IMR-90 (cell line): ENCODE data around the gene RSPH3. TPM values are rescaled to one million over a fixed set of nuclear protein-coding genes. Genes with fewer than 3 reads are reported as not detected.

Experiments used
- ATAC-seq: fragments of 200-7000 bp; cut with Tn5 transposase; 2 replicates; pipeline ENCODE4 v1.9.1; 2020; ENCODE audit warnings: low read depth, mild to moderate bottlenecking, moderate library complexity
- BruUV-seq: library from RNA; stranded (reverse); fragments of 400-500 nt; replicated peaks from 2 replicates; lab custom pipeline; 2021; lab: Mats Ljungman, UMichigan
- CTCF ChIA-PET: fragments of 300-600 bp; formaldehyde crosslinking; extraction: SDS; loops from one replicate; lab custom pipeline; 2021; ENCODE audit warnings: antibody characterized with exemption; lab: Yijun Ruan, JAX
- POLR2A ChIA-PET: fragments of 300-600 bp; sonication (Branson Sonifier 250); formaldehyde crosslinking; loops from one replicate; lab custom pipeline; 2022; ENCODE audit warnings: antibody characterized with exemption; ENCODE audit not compliant: unreplicated experiment; lab: Charles Lee
- DNase-seq: peaks from one replicate; pipeline ENCODE4 v3.0.0; 2013
- H2AFZ ChIP-seq: replicated peaks from 2 replicates; pipeline ENCODE3; 2013; ENCODE audit warnings: low read length, mild to moderate bottlenecking; ENCODE audit not compliant: poor library complexity
- H2AK5ac ChIP-seq: 2 replicates; pipeline ENCODE4 v1.6.1; 2013; ENCODE audit warnings: low read depth, low read length, inconsistent platforms
- H2AK9ac ChIP-seq: replicated peaks from 2 replicates; pipeline ENCODE3; 2013; ENCODE audit warnings: mild to moderate bottlenecking, low read depth, low read length, moderate library complexity; ENCODE audit not compliant: poor library complexity
- H2BK120ac ChIP-seq: 2 replicates; pipeline ENCODE4 v1.6.1; 2013; ENCODE audit warnings: low read depth, low read length, inconsistent platforms
- H2BK15ac ChIP-seq: 3 replicates; pipeline ENCODE4 v1.6.1; 2013; ENCODE audit warnings: low read depth, low read length, inconsistent platforms
- H2BK20ac ChIP-seq: 2 replicates; pipeline ENCODE4 v1.6.1; 2013; ENCODE audit warnings: low read depth, mild to moderate bottlenecking, inconsistent platforms, low read length, moderate library complexity
- H2BK5ac ChIP-seq: 2 replicates; pipeline ENCODE4 v1.6.1; 2013; ENCODE audit warnings: mild to moderate bottlenecking, low read depth, low read length, inconsistent platforms; ENCODE audit not compliant: poor library complexity, severe bottlenecking
- H3K14ac ChIP-seq: replicated peaks from 2 replicates; pipeline ENCODE4 v1.6.1; 2013; ENCODE audit warnings: low read depth, low read length, inconsistent platforms
- H3K18ac ChIP-seq: 2 replicates; pipeline ENCODE4 v1.6.1; 2013; ENCODE audit warnings: low read depth, low read length, control low read depth
- H3K23ac ChIP-seq: 2 replicates; pipeline ENCODE4 v1.6.1; 2013; ENCODE audit warnings: low read depth, low read length, inconsistent platforms
- H3K27ac ChIP-seq: 2 replicates; pipeline ENCODE4 v1.5.1; 2013; ENCODE audit warnings: mild to moderate bottlenecking, control low read depth, low read length; ENCODE audit not compliant: insufficient read depth
- H3K27me3 ChIP-seq: 2 replicates; pipeline ENCODE4 v1.6.1; 2013; ENCODE audit warnings: low read length; ENCODE audit not compliant: control insufficient read depth, insufficient read depth
- H3K36me3 ChIP-seq: 2 replicates; pipeline ENCODE4 v1.6.1; 2013; ENCODE audit warnings: low read length, mixed read lengths; ENCODE audit not compliant: control insufficient read depth, insufficient read depth
- H3K4ac ChIP-seq: 2 replicates; pipeline ENCODE4 v1.6.1; 2013; ENCODE audit warnings: low read depth, low read length, inconsistent platforms
- H3K4me1 ChIP-seq: 2 replicates; pipeline ENCODE4 v1.6.1; 2013; ENCODE audit warnings: low read length, mixed read lengths; ENCODE audit not compliant: control insufficient read depth, insufficient read depth
- H3K4me2 ChIP-seq: 2 replicates; pipeline ENCODE4 v1.6.1; 2013; ENCODE audit warnings: low read depth, mild to moderate bottlenecking, control low read depth, low read length, moderate library complexity
- H3K4me3 ChIP-seq: 2 replicates; pipeline ENCODE4 v1.5.1; 2013; ENCODE audit warnings: low read depth, mild to moderate bottlenecking, control low read depth, low read length, moderate library complexity; ENCODE audit not compliant: insufficient read depth
- H3K56ac ChIP-seq: 2 replicates; pipeline ENCODE4 v1.6.1; 2013; ENCODE audit warnings: low read length, inconsistent platforms; ENCODE audit not compliant: insufficient read depth; ENCODE audit errors: extremely low read depth
- H3K79me1 ChIP-seq, 2 experiments: 2 replicates each; pipeline ENCODE4 v1.6.1; 2013; ENCODE audit warnings: low read length in 2 of 2, inconsistent platforms in 1 of 2, low read depth in 1 of 2
- H3K9ac ChIP-seq: 2 replicates; pipeline ENCODE4 v1.6.1; 2013; ENCODE audit warnings: low read depth, low read length, control low read depth
- H3K9me1 ChIP-seq: 2 replicates; pipeline ENCODE4 v1.6.1; 2013; ENCODE audit warnings: low read length, inconsistent platforms; ENCODE audit not compliant: insufficient read depth
- H3K9me3 ChIP-seq: 2 replicates; pipeline ENCODE4 v1.6.1; 2013; ENCODE audit warnings: low read length; ENCODE audit not compliant: control insufficient read depth, insufficient read depth
- H4K20me1 ChIP-seq: 2 replicates; pipeline ENCODE4 v1.6.1; 2013; ENCODE audit warnings: low read length, inconsistent platforms; ENCODE audit not compliant: insufficient read depth
- H4K5ac ChIP-seq: 2 replicates; pipeline ENCODE4 v1.6.1; 2013; ENCODE audit warnings: mild to moderate bottlenecking, low read depth, low read length, control low read depth
- H4K8ac ChIP-seq, 2 experiments: 2 replicates each; pipeline ENCODE4 v1.6.1; 2013; ENCODE audit warnings: low read depth in 2 of 2, low read length in 2 of 2, control low read depth in 1 of 2, inconsistent platforms in 1 of 2
- H4K91ac ChIP-seq: 2 replicates; pipeline ENCODE4 v1.6.1; 2013; ENCODE audit warnings: low read depth, low read length, inconsistent platforms; ENCODE audit not compliant: insufficient read depth
- ELK1 ChIP-seq: fragments of 150-350 bp; IDR thresholded peaks from 2 replicates; pipeline ENCODE4 v1.6.1; 2016; ENCODE audit warnings: low read depth, mild to moderate bottlenecking, low read length, moderate library complexity, borderline replicate concordance
- FOS ChIP-seq: fragments of 150-350 bp; IDR thresholded peaks from 2 replicates; pipeline ENCODE4 v1.6.1; 2016; ENCODE audit warnings: low read depth, low read length
- MAFK ChIP-seq: IDR thresholded peaks from 2 replicates; pipeline ENCODE4 v1.6.1; 2012; ENCODE audit warnings: low read depth, low read length, improper control_type of control experiment
- MXI1 ChIP-seq: IDR thresholded peaks from 2 replicates; pipeline ENCODE4 v1.6.1; 2012; ENCODE audit warnings: low read depth, mild to moderate bottlenecking, low read length, moderate library complexity, borderline replicate concordance
- NFE2L2 ChIP-seq: fragments of 150-350 bp; IDR thresholded peaks from 2 replicates; pipeline ENCODE4 v1.6.1; 2016; ENCODE audit warnings: low read depth, mild to moderate bottlenecking, low read length
- POLR2A ChIP-seq: IDR thresholded peaks from 2 replicates; pipeline ENCODE4 v1.6.1; 2012; ENCODE audit warnings: mild to moderate bottlenecking, low read depth, low read length
- RCOR1 ChIP-seq: IDR thresholded peaks from 2 replicates; pipeline ENCODE4 v1.6.1; 2012; ENCODE audit warnings: mild to moderate bottlenecking, low read length, improper control_type of control experiment; ENCODE audit not compliant: insufficient replicate concordance
- RFX5 ChIP-seq: IDR thresholded peaks from 2 replicates; pipeline ENCODE4 v1.8.0; 2012; ENCODE audit warnings: low read depth, mild to moderate bottlenecking, low read length, moderate library complexity
- WGBS, 2 experiments: methylation state at CpG; one replicate each; pipeline versions ENCODE4 v1.1.5 to v1.1.7; 2013; ENCODE audit warnings: missing lambda C conversion rate in 2 of 2; ENCODE audit not compliant: insufficient read length in 1 of 2; ENCODE audit errors: extremely low coverage in 2 of 2; 5-methylcytosine and 5-hydroxymethylcytosine counted together
- dilution Hi-C: fragments of 300-500 bp; cut with HindIII; formaldehyde crosslinking; loops from one replicate; pipeline ENCODE4 v1.14.3; 2018; ENCODE audit warnings: low sequenced_read_pairs; ENCODE audit not compliant: unreplicated experiment
- in situ Hi-C: fragments of 300-500 bp; cut with MboI; formaldehyde crosslinking; loops from 3 replicates; pipeline ENCODE4 v1.14.3; 2019; ENCODE audit warnings: low sequenced_read_pairs, inconsistent platforms, mixed read lengths
- intact Hi-C: fragments of 100-400 bp; cut with micrococcal nuclease; formaldehyde crosslinking; loops from 2 replicates; pipeline ENCODE4 v1.10.0; 2022
- polyA plus RNA-seq, 3 experiments: library from polyadenylated mRNA; depleted of rRNA; stranded (reverse); fragments of >200 nt; gene quantifications; 2 replicates each; pipeline ENCODE4 v1.2.3, GENCODE V29; 2012; ENCODE audit warnings: low replicate concordance in 1 of 3
- total RNA-seq: library from RNA; depleted of rRNA; stranded (reverse); fragments of >200 nt; gene quantifications from 2 replicates; pipeline ENCODE4 v1.2.3, GENCODE V29; 2012
- TF ChIP-seq, protein P1 (sequence below): conservative IDR thresholded peaks from 2 replicates; pipeline ENCODE4 v1.5.1; 2012; ENCODE audit warnings: mild to moderate bottlenecking, low read depth, low read length, improper control_type of control experiment
- TF ChIP-seq, protein P2 (sequence below): fragments of 150-350 bp; IDR thresholded peaks from 2 replicates; pipeline ENCODE4 v1.6.1; 2017; ENCODE audit warnings: mild to moderate bottlenecking, antibody characterized with exemption, low read length, low read depth

The RSPH3 gene
- total and polyA plus RNA-seq, 2 of the 4 experiments (the other 2 are of a cell fraction), result 1.7 to 3.0 TPM

DNA sequence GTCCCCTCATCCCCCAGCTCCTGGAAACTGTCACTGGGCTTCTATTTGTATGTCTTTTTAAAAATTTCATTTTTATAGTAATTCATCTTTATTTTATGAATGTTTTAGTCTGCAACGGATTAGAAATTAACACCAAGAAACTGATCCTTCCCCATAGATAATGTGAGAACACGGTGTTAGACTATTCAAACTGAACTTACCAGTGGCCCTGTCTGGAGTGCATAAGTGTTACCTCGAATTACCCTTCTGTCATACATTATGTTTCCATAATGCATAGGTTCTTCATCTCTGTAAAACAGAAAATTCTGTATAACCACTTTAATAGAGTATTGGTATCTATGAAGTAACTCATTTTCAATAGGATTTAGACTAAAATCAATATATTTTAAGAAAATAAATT lies 6.4 kb downstream of the RSPH3 start:
- Histone ChIP-seq H3K79me1 (no peaks in the 10 kb centered on the region; a peak in 1 of 4 replicates), H2AFZ (no peak overlapping the region), H3K4me1 (no peaks in the 10 kb centered on the region), H4K91ac (no peak overlapping the region), H2BK5ac (no peak overlapping the region), H3K23ac (no peak overlapping the region), H3K4me3 (no peak overlapping the region), H3K14ac (no peak overlapping the region), H4K20me1 (no peaks in the 10 kb centered on the region), H3K36me3 (0 out of 2 replicates have a peak, but pooled peaks cover 2% of the 10 kb centered on the region), H3K9me1 (no peaks in the 10 kb centered on the region), H3K18ac (no peak overlapping the region), H2BK20ac (no peak overlapping the region), H3K4me2 (no peak overlapping the region), H4K8ac (no peak overlapping the region), H4K5ac (no peak overlapping the region), H3K9ac (no peak overlapping the region), H3K4ac (no peak overlapping the region), H2AK5ac (no peak overlapping the region), H3K27ac (no peak overlapping the region), H2BK120ac (no peak overlapping the region), H2BK15ac (no peak overlapping the region), H3K56ac (no peak overlapping the region), H3K27me3 (no peaks in the 10 kb centered on the region), H3K9me3 (0 out of 2 replicates have a peak, but pooled peaks cover 4% of the 10 kb centered on the region), H2AK9ac (no peak overlapping the region)
- no CpG with 5 or more reads among the region's 3 CpGs for WGBS, 2 experiments
- BruUV-seq, result no TSS peak
- TF ChIP-seq, protein P1, sequence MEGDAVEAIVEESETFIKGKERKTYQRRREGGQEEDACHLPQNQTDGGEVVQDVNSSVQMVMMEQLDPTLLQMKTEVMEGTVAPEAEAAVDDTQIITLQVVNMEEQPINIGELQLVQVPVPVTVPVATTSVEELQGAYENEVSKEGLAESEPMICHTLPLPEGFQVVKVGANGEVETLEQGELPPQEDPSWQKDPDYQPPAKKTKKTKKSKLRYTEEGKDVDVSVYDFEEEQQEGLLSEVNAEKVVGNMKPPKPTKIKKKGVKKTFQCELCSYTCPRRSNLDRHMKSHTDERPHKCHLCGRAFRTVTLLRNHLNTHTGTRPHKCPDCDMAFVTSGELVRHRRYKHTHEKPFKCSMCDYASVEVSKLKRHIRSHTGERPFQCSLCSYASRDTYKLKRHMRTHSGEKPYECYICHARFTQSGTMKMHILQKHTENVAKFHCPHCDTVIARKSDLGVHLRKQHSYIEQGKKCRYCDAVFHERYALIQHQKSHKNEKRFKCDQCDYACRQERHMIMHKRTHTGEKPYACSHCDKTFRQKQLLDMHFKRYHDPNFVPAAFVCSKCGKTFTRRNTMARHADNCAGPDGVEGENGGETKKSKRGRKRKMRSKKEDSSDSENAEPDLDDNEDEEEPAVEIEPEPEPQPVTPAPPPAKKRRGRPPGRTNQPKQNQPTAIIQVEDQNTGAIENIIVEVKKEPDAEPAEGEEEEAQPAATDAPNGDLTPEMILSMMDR, result no peak
- TF ChIP-seq MXI1 (no peak), RCOR1 (no peak), FOS (no peak), RFX5 (no peak), ELK1 (no peak), MAFK (no peak), NFE2L2 (no peak), POLR2A (no peak)
- TF ChIP-seq, protein P2, sequence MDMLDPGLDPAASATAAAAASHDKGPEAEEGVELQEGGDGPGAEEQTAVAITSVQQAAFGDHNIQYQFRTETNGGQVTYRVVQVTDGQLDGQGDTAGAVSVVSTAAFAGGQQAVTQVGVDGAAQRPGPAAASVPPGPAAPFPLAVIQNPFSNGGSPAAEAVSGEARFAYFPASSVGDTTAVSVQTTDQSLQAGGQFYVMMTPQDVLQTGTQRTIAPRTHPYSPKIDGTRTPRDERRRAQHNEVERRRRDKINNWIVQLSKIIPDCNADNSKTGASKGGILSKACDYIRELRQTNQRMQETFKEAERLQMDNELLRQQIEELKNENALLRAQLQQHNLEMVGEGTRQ, result no peak
- in situ Hi-C loops, result no loop called here
- ChIA-PET CTCF (no interaction called here), POLR2A (interaction anchor here (0.6 kb wide), 1 partner anchor 161 kb away, joined by 5 read pairs; no protein-coding TSS in a partner anchor)
- dilution Hi-C loops, result no loop called here
- intact Hi-C loops, result no loop called here
- ATAC-seq (no peak), DNase-seq (no peak)
